ENCODE results near the gene FAM114A1.
"Not testable (repeated sequence)": the region's sequence is repeated elsewhere in the genome, so short reads cannot be mapped to it uniquely, and the experiment has no call there.

FAM114A1 gene

DNA sequence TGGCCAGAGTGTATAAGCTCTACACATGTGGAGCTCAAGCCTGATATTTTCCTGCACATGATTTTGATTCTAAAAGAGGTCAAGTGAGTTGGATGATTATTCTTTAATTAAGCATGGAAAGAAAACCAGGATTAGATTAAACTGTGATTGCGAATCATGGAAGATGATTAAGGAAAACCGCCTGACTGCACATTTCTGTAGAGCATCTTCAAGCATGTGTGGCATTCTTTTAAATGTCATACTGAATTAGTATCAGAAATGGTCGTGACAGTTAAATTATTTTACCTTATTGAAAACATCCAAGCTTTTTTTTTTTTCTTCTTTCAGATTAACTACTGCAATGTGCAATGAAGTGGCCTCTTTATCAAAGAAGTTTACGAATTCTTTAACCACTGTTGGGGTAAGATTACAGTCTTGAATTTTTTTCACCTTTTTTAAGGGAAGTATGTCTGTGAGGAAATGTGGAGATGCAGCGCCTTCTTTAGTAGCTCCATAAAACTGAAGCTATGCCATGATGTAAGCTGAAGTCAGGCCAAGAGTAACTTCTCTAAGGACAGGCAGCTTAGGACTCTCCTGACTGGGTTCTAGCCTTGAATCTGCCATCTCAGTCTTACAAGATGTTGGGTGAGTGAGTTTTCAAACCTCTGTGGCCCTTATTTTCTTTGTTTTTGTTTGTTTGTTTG is 67.9 kb downstream of the FAM114A1 start:
- no peak for DNase-seq (ENCODE audit: low read depth in 2 of 2)

DNA sequence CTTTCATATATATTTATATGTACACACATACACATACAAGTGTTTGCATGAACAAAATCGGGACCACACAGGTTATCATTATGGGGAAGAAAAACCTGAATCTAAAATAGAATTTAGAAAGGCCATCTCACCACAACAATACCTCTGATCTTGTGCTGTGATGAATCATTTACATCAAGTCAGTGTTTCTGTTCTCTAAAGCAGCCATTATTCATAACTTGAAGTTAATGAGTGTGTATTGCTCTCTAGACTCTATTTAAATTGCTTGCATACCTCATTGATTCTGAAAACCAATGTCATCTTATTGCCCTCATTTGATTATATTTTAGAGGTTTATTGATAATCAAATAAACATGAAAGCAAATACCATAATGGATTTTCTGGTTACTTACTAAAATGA is 71.6 kb downstream of the FAM114A1 start:
- no peak for DNase-seq (ENCODE audit: low read depth in 2 of 2)

DNA sequence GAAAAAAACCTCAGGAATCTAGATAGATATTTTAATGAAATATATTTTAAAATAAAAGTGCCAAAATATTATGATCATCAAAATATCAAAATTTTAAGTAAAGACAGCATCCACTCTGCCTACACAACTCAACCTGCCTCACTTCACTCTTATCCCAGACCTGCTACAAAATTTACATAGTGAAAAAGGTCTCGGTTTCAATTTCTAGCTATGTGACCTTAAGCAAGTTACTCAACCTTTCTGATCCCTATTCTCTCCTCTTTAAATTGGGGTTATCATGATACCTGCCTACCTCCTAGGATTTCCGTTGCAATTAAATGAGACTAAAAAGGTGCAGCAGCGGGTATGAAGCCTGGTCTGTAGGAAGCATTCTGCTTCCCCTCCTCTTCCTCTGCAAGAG is 72.9 kb downstream of the FAM114A1 start:
- DNase-seq (ENCODE audit: low read depth in 2 of 2) = no peak

DNA sequence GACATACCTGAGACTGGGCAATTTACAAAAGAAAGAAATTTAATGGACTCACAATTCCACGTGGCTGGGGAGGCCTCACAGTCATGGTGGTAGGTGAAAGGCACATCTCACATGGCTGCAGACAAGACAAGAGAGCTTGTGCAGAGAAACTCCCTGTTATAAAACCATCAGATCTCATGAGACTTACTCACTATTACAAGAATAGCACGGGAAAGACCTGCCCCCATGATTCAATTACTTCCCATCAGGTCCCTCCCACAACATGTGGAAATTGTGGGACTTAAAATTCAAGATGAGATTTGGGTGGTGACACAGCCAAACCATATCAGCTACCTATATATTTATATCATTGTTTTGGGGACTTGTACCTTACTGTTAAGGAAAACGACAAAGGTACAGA is 74.3 kb downstream of the FAM114A1 start:
- not testable (repeated sequence) for DNase-seq (ENCODE audit: low read depth in 2 of 2)

DNA sequence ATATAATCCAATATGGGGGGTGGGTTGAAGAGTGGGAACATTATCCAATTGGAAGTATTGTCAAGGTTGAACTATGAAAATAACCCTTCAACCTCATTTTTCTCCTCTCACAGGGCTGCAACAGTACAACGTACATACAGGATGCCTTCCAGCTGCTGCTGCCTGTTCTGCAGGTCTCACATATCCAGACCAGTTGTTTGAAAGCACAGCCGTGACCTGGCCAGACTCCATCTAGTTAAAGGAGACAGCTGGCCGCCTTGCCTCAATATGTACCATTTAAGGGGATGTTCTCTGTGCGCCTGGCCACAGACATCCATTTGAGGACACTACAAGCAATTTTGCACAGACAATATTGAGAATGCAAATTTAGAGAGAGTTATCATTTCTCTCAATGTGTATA is 75.7 kb downstream of the FAM114A1 start:
- DNase-seq (ENCODE audit: low read depth in 2 of 2) = no peak

DNA sequence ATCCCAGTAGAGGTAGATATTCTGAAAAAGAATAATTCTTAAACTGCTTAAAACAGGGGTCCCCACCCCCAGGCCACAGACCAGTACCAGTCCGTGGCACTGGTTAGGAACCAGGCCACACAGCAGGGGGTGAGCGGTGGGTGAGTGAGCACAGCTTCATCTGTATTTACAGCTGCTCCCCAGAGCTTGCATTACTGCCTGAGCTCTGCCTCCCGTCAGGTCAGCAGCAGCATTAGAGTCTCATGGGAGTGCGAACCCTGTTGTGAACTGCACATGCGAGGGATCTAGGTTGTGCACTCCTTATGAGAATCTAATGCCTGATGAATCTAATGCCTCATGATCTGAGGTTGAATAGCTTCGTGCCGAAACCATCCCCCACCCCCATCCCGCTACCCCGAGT is 76.8 kb downstream of the FAM114A1 start:
- no peak for DNase-seq (ENCODE audit: low read depth in 2 of 2)

DNA sequence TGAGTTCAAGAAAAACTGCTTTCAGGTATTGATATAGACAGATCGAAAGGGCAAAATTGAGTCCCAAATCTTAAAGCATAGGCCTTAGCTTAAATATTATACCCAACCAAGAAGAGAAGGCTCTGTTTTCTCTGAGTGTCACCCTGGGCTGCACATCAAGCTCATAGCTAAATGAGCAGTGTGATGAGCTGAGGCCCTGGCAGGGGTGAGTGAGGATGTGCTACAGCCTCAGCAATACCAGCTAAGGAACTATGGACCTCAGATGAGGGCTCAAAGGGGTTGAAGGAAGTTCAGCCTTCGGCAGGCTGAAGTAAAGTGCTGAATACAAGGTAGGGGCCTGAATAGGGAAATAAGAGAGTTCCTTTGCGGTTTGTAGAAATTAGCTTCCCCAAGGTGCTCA is 79.3 kb downstream of the FAM114A1 start:
- DNase-seq (ENCODE audit: low read depth in 2 of 2) = no peak

DNA sequence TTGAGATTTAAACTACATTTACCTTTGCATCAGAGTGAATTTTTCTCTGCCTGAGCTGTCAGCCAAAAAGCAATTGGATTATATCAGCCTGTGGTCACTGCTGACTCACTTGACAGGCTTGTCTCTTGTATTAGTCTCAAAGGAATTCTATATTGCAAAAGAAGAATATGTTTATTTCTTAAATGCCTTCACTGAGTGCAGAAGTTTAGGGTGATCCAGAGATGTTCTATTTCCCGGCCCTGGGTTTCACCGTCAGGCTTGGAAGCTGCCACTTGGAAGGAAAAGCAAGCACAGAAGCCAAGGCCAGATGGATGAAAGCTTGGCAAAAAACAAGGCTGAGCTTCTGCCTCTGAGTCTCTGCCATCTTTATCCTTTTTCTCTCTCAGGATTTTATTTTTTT is 80.9 kb downstream of the FAM114A1 start:
- no peak for DNase-seq (ENCODE audit: low read depth in 2 of 2)

DNA sequence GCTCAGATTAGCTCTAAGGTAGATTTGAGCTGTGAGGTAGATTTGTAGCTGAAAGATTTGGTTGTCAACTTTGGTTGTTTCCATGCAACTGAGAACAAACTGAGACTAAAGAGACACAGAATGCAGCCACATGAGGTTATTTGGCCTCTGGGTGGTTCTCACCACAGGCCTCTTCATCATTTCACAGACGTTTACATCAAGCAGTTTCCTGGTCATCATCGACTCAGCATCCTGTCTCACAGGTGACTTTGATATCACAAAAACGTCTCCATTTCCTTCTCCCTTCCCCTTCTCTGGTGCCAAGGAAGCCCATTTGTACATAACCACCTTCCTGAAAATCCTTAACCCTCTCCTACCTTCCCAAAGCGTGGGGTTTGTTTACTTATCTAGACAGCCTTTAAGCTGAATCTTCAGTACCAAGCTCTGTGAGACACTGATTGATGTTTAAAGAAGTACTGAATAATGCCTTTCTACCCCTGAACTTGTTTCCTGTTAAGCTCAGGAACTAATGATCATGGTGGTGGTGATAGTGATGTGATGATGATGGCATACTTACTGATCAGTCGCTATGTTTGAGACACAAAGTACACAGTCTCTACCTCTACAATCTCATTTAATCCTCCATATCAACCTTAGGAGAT is 81.9 kb downstream of the FAM114A1 start:
- no peak for DNase-seq (ENCODE audit: low read depth in 2 of 2)

DNA sequence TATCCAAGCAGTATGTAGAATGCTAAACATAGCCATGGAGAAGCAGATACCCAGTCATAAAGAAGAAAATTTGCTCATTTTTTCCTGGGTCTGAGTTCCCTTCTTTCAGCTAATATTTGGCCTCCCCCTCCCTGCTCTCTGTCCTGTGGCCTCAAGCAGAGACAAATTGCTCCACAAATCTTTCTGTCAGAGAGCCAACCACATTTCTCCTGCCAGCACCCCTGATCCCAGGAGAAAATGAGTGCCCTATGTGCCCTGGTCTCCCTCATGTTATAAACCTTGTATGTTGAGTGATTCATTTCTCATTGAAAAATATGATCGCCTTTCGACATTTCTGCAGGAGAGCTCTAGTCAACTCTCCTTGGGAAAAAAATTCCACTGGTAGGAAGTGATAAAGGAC is 82.6 kb downstream of the FAM114A1 start:
- DNase-seq (ENCODE audit: low read depth in 2 of 2) = no peak

DNA sequence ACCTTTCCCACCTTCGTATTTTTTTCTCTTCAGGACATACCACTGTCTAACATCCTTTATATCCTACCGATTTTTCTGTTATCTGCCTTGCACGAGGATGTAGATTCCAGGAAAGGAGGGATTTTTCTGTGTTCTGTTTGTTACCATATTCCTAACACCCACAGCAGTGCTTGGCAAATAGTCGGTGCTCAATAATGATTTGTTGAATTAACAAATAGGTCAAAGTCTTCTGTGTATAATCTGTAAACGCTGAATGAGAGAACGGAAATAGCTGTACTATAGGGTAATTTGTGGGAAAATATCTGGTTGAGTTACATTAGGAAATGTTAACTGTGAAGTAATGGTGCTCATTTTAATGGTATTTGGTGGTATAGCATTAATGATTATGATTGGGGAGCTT is 83.1 kb downstream of the FAM114A1 start:
- DNase-seq (ENCODE audit: low read depth in 2 of 2) = no peak

DNA sequence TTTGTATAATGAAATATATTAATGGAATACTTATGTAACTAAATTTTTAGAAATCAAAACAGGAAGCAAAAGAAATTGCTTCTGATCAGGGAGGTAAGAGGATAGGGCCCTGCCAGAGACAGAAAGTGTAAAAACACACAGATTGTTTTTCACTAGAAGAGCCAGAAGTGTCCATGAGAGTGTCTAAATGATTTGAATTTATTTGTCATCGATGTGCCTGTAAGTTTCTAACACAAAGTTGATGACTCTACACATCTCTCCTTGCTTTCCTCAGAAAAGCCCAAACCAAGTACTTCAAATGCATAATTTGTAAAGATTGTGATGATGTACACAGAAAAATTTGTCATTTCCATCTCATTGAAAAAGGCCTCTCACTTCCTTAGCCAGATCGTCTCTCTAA is 84.0 kb downstream of the FAM114A1 start:
- DNase-seq (ENCODE audit: low read depth in 2 of 2) = no peak

DNA sequence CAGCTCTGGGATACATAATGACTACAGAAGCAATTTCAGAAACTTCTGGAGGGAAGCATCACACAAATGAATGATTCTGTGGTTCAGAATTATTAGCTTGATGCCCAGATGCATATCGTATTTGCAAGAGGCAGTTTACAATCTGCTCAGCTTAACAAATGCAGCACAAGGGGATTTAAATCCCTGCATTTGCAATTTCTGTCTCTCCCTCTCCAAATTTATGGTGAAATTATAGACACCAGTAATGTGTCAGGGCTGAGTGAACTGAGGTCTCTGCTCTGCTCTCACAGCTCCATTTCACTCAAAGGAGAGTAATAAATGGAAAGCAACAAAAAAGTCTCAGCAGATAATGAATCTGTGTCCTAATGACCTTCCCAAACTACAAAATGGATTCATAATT is 84.4 kb downstream of the FAM114A1 start:
- no peak for DNase-seq (ENCODE audit: low read depth in 2 of 2)

DNA sequence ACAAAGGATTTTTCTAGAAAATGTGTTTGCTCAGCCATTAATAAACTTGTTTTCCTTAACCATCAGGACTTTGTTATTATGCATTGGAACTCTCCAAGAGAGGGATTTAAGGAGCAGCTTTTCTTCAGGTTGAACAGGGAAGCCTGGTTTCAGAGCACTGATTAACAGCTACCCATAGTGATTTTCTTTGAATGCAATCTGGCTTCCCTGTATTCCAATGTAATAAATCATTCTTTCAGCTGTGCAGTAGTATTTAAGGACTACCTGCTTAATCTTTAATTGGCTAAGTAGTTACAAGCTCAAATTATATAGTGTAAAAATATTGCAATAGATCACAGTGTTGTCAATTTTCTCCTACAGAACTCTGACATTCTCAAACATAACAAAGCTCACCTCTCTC is 87.1 kb downstream of the FAM114A1 start:
- no peak for DNase-seq (ENCODE audit: low read depth in 2 of 2)

DNA sequence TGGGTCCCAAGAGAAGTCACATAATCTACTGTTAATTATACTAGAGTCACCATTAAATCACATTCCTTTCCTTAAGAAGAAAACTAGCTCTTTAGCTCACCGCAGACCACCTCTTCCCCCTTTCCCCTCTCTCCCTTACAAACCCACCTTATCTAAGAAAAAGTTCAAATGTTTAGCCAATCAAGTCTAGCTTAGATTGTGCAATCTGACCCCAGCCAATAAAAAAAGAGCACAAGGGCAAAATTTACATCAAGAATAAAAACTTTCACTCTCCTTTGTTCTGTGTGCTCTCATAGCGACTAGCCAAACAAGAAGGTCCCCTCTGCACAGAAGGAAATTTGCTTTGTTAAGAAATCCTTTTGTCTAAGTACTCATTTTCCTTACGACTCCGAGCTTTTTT is 88.4 kb downstream of the FAM114A1 start:
- no peak for DNase-seq (ENCODE audit: low read depth in 2 of 2)

DNA sequence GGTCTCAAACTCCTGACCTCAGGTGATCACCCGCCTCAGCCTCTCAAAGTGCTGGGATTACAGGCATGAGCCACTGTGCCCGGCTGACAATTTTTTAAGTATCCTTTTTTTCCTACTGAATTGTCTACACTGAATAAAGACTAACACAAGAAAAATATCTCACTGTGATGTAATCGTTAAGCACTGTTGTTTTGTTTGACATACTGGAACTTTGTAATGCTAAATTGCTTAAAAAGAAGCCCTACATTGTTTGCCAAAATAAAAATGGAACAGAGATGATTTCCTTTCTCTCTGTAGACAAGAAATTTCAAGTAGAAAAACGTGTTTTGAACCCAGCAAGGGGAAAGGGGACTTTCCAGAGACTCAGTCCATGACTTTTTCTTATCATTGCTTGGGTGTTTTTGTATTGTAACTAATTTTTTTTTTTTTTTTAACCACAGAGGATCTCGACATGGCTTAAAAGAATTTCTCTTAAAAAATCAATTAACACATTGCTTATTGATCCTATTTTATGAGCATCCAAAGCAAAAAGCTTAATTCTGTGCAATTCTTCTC is 89.7 kb downstream of the FAM114A1 start:
- DNase-seq (ENCODE audit: low read depth in 2 of 2) = no peak

DNA sequence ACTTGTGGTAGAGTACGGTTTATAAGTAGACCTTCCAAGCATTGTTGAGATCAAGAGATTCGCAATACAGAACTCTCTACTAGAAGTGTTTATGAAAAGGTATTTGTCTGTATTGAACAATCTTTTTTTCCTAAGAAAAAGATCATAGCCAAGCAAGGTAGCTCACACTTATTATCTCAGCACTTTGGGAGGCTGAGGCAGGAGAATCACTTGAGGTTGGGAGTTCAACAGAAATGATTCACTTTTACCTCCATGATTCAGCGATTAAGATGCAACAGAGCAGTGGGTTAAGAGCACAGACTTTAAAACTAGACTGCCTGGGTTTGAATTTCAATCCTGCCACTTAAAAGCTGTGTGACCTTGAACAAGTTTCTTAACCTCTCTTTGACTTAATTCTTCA is 90.3 kb downstream of the FAM114A1 start:
- DNase-seq (ENCODE audit: low read depth in 2 of 2) = no peak

DNA sequence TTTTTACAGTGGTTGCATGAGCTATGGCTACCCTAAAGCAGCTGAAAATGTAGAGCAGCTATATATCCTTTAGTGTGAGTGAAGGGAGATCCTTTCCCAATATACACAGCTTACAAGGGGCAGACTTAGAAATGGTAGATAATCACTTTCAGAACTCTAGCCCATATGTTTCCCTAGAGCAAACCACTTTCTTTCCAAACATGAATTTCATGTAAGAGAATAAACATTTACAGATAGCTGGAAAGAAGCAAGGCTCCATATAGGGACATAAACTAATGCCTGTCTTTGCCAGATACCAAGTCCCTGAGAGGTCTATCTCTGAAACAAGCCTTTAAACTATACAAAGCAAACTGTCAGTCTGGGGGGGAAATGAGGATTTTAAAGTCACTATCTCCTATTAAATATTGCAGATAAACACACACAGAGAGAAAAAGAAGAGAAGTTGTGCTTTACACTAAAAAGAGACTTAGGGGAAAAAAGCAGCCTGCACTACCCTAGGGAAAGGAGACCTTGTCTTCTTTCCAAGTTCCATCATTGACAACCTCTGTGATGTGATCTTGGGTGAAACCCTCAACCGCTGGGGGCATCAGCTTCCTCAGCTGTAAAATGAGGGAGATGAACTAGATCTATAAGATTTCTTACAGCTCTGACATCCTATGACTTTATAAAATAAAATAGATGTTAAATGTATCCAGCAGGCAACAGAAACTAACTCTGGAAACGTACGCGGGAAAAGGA is 91.0 kb downstream of the FAM114A1 start:
- DNase-seq (ENCODE audit: low read depth in 2 of 2) = no peak

DNA sequence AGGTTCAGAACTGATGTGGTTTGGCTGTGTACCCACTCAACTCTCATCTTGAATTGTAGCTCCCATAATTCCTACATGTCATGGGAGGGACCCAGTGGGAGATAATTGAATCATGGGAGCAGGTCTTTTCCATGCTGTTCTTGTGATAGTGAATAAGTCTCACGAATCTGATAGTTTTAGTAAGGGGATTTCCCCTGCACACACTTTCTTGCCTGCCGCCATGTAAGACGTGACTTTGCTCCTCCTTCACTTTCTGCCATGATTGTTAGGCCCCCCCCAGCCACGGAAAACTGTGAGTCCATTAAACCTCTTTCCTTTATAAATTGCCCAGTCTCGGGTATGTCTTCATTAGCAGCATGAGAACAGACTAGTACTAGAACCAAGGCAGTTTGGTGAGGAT is 91.6 kb downstream of the FAM114A1 start:
- not testable (repeated sequence) for DNase-seq (ENCODE audit: low read depth in 2 of 2)

DNA sequence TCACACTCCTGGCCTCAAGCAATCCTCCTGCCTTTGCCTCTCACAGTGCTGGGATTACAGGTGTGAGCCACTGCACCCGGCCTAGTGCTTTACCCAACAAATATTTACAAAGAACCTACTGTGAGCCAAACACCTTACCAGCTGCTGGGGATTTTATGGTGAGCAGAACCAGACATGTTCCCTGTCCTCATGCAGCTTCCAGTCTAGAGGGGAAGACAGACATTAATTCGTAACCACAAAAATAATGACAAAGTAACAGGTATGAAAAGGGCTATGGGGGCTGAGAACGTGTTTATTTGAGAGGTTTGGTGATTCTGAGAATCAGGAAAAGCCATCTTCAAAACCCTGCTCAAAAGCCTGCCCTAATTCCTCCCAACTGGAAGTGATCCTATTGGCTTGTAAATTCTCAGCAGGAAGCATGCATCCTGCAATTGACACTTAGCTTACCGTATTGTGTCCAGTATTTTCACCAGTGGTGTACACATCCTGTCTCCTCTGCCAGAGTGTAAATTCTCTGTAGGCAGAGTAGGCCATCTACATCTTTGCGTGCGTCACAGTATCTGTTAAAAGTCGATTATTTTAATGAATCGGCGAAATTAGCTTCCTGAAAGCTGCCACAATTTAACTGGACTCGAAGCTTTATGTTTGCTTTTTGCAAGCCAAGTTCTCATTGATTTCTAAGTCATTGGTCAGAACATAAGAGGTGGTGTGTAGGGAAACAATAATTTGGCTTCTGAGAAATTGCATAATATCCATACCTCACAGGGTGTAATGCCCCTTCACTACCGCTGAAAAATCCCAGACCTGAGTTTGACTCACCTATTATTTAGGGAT is 97.6 kb downstream of the FAM114A1 start:
- DNase-seq (ENCODE audit: low read depth in 2 of 2) = no peak

DNA sequence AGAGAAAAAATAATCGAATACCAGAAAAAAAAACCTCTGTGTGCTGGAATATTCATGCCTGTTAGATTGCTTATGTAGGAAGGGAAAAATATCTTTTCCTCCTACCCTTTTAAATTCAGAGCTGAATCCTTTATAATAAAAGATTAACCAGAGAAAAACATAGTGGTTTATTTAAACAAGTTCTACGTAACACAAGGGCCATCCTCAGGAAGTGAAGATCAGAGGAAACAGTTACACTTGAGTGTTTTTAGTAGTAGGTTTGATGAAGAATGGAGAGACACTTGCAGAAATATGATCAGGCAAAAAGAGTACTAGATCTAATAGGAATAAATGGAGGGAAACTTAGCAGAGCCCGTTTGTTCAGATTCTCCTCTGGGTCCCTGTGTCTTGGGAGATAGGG is 98.3 kb downstream of the FAM114A1 start:
- DNase-seq (ENCODE audit: low read depth in 2 of 2) = no peak

All from stimulated activated CD8-positive, alpha-beta memory T cell treated with anti-CD3 and anti-CD28 coated beads, Interleukin-7, amount 100 ng/mL, for 1 hour (primary cell).